DND-41 (cell line): ENCODE results near the gene CEP350.

Experiments
- ATAC-seq: fragments of 200-7000 bp; cut with Tn5 transposase; 3 replicates; pipeline ENCODE4 v1.9.1; 2021; ENCODE audit warnings: low read depth; ENCODE audit not compliant: insufficient read depth
- DNase-seq: peaks from one replicate; pipeline ENCODE4 v3.0.0-alpha.2; 2020
- H2AFZ ChIP-seq: 2 replicates; pipeline ENCODE4 v1.6.0; 2012; ENCODE audit warnings: low read depth, low read length
- H3K27ac ChIP-seq: 2 replicates; pipeline ENCODE4 v1.5.1; 2012; ENCODE audit warnings: low read length, inconsistent platforms
- H3K27me3 ChIP-seq: fragments of 200-600 bp; sonication (generic); 2 replicates; pipeline ENCODE4 v1.6.0; 2012; ENCODE audit warnings: low read length, mild to moderate bottlenecking, inconsistent platforms; ENCODE audit not compliant: insufficient read depth, poor library complexity
- H3K36me3 ChIP-seq: 2 replicates; pipeline ENCODE4 v1.5.1; 2012; ENCODE audit warnings: low read length, inconsistent platforms; ENCODE audit not compliant: insufficient read depth
- H3K4me1 ChIP-seq: 2 replicates; pipeline ENCODE4 v1.5.1; 2012; ENCODE audit warnings: mild to moderate bottlenecking, low read length; ENCODE audit not compliant: insufficient read depth
- H3K4me2 ChIP-seq: 2 replicates; pipeline ENCODE4 v1.6.0; 2012; ENCODE audit warnings: mild to moderate bottlenecking, moderate library complexity, low read length, inconsistent platforms; ENCODE audit not compliant: insufficient read depth
- H3K4me3 ChIP-seq, 2 experiments: fragments of 200-600 bp in 1 of 2; shearing (Covaris generic) in 1 of 2; 2 replicates each; pipeline ENCODE4 v1.5.1; 2012 to 2016; ENCODE audit warnings: inconsistent platforms in 2 of 2, low read length in 2 of 2, mild to moderate bottlenecking in 2 of 2, low read depth in 1 of 2, moderate library complexity in 1 of 2
- H3K79me2 ChIP-seq: 2 replicates; pipeline ENCODE4 v1.6.0; 2012; ENCODE audit warnings: low read length, inconsistent platforms; ENCODE audit not compliant: insufficient read depth
- H3K9ac ChIP-seq: 2 replicates; pipeline ENCODE4 v1.6.0; 2012; ENCODE audit warnings: low read depth, mild to moderate bottlenecking, inconsistent platforms, low read length, moderate library complexity
- H3K9me3 ChIP-seq: 2 replicates; pipeline ENCODE4 v1.5.1; 2012; ENCODE audit warnings: low read length, moderate library complexity, mild to moderate bottlenecking, inconsistent platforms; ENCODE audit not compliant: insufficient read depth, severe bottlenecking
- H4K20me1 ChIP-seq: 2 replicates; pipeline ENCODE4 v1.6.0; 2012; ENCODE audit warnings: low read length; ENCODE audit not compliant: insufficient read depth
- CTCF ChIP-seq: IDR thresholded peaks from 2 replicates; pipeline ENCODE4 v1.5.1; 2012; ENCODE audit warnings: borderline replicate concordance, low read length, moderate library complexity, mild to moderate bottlenecking; ENCODE audit not compliant: poor library complexity, severe bottlenecking; ENCODE audit errors: extremely low read depth
- EZH2 ChIP-seq: IDR thresholded peaks from 3 replicates; pipeline ENCODE4 v1.6.1; 2012; ENCODE audit warnings: borderline replicate concordance, low read depth, mild to moderate bottlenecking, moderate library complexity, low read length, inconsistent platforms; ENCODE audit not compliant: severe bottlenecking

The CEP350 gene

GRCh38 chr1:179950651-179951050, 4.0 kb upstream of the CEP350 start:
- Histone ChIP-seq H3K4me1 (peaks cover 18% of the 10 kb centered on the region), H3K9me3 (no peaks in the 10 kb centered on the region)

GRCh38 chr1:179951383-179952144, 3.0 kb upstream of the CEP350 start:
- Histone ChIP-seq H3K36me3 (no peaks in the 10 kb centered on the region; the same call in 1 of the 2 replicates), H3K9ac (no peak overlapping the region), H3K4me2 (no peak overlapping the region), H4K20me1 (peaks cover 9% of the 10 kb centered on the region), H2AFZ (peak overlapping the region; percentile 16; the same call in 1 of the 2 replicates), H3K27ac (no peak overlapping the region), H3K79me2 (peaks cover 20% of the 10 kb centered on the region), H3K4me3 (no peak overlapping the region), H3K9me3 (no peaks in the 10 kb centered on the region), H3K27me3 (no peaks in the 10 kb centered on the region), H3K4me1 (peaks cover 27% of the 10 kb centered on the region)
- DNase-seq = no peak
- ATAC-seq = no peak
- no peak for TF ChIP-seq EZH2
- no peak for TF ChIP-seq CTCF

More at GRCh38 chr1:179950651-179951050, 4.0 kb upstream of the CEP350 start:
- no peak overlapping the region for H3K9ac ChIP-seq
- H3K4me2 ChIP-seq = no peak overlapping the region
- DNase-seq = no peak
- ATAC-seq = no peak
- no peak overlapping the region for H3K4me3 ChIP-seq
- H3K79me2 ChIP-seq = peaks cover 11% of the 10 kb centered on the region
- no peaks in the 10 kb centered on the region; the same call in 1 of the 2 replicates for H3K36me3 ChIP-seq
- no peak overlapping the region for H3K27ac ChIP-seq
- H3K27me3 ChIP-seq = no peaks in the 10 kb centered on the region
- TF ChIP-seq EZH2 (no peak), CTCF (no peak)
- H2AFZ ChIP-seq = no peak overlapping the region
- H4K20me1 ChIP-seq = peaks cover 6% of the 10 kb centered on the region

- Histone ChIP-seq H3K27me3 (no peaks in the 10 kb centered on the region), H3K4me1 (peaks cover 33% of the 10 kb centered on the region), H3K9me3 (no peaks in the 10 kb centered on the region), H3K27ac (no peak overlapping the region), H3K36me3 (no peaks in the 10 kb centered on the region; the same call in 1 of the 2 replicates), H3K79me2 (peaks cover 26% of the 10 kb centered on the region), H2AFZ (no peak overlapping the region), H3K9ac (no peak overlapping the region), H3K4me2 (no peak overlapping the region), H3K4me3 (no peak overlapping the region), H4K20me1 (peaks cover 11% of the 10 kb centered on the region)
- no peak for ATAC-seq
- no peak for DNase-seq
- TF ChIP-seq CTCF = no peak
Measured at GRCh38 chr1:179952186-179952585, 2.4 kb upstream of the CEP350 start.
